GM23338 (cell line): Measurements from ENCODE around the gene HVCN1. TPM values are rescaled to one million over a fixed set of nuclear protein-coding genes. Genes with fewer than 3 reads are reported as not detected.

Experiments used
- ATAC-seq: fragments of 200-7000 bp; cut with Tn5 transposase; 3 replicates; pipeline ENCODE4 v1.9.1; 2020
- DNase-seq: peaks from one replicate; pipeline ENCODE4 v3.0.0-alpha.2; 2015; ENCODE audit warnings: low spot score
- H2AFZ ChIP-seq: fragments of 200-600 bp; sonication (generic); 2 replicates; pipeline ENCODE4 v1.8.0; 2016; ENCODE audit warnings: antibody characterized with exemption, mild to moderate bottlenecking, moderate library complexity
- H3F3A ChIP-seq: fragments of 200-600 bp; sonication (generic); replicated peaks from 2 replicates; pipeline ENCODE4 v1.8.0; 2017; ENCODE audit warnings: antibody characterized with exemption, mixed run types, low read depth
- H3K27ac ChIP-seq: fragments of 200-600 bp; sonication (generic); 2 replicates; pipeline ENCODE4 v1.6.1; 2016; ENCODE audit warnings: low read depth
- H3K27me3 ChIP-seq: fragments of 200-600 bp; sonication (generic); 2 replicates; pipeline ENCODE4 v1.8.0; 2016; ENCODE audit warnings: mild to moderate bottlenecking, mixed run types, moderate library complexity; ENCODE audit not compliant: insufficient read depth
- H3K36me3 ChIP-seq: fragments of 200-600 bp; sonication (generic); 2 replicates; pipeline ENCODE4 v1.8.0; 2016; ENCODE audit warnings: mild to moderate bottlenecking; ENCODE audit not compliant: insufficient read depth
- H3K4me1 ChIP-seq: fragments of 200-600 bp; sonication (generic); 2 replicates; pipeline ENCODE4 v1.8.0; 2016; ENCODE audit warnings: mild to moderate bottlenecking, moderate library complexity; ENCODE audit not compliant: insufficient read depth
- H3K4me2 ChIP-seq: fragments of 200-600 bp; sonication (generic); 2 replicates; pipeline ENCODE4 v1.7.1; 2017; ENCODE audit warnings: mixed run types
- H3K4me3 ChIP-seq: fragments of 200-600 bp; sonication (generic); 2 replicates; pipeline ENCODE4 v1.6.1; 2016; ENCODE audit warnings: mixed run types
- H3K79me2 ChIP-seq: fragments of 200-600 bp; sonication (generic); replicated peaks from 2 replicates; pipeline ENCODE4 v1.8.0; 2017; ENCODE audit warnings: mild to moderate bottlenecking; ENCODE audit not compliant: insufficient read depth
- H3K9me2 ChIP-seq: fragments of 200-600 bp; sonication (generic); 2 replicates; pipeline ENCODE4 v1.8.0; 2017; ENCODE audit not compliant: insufficient read depth
- H4K20me1 ChIP-seq: fragments of 200-600 bp; sonication (generic); replicated peaks from 2 replicates; pipeline ENCODE4 v1.8.0; 2017; ENCODE audit warnings: mild to moderate bottlenecking; ENCODE audit not compliant: insufficient read depth
- H3K27ac Mint-ChIP-seq: 2 replicates; pipeline ENCODE4 v1.8.0; 2020; ENCODE audit warnings: inconsistent platforms, mild to moderate bottlenecking, moderate library complexity, mixed read lengths
- H3K27me3 Mint-ChIP-seq: 3 replicates; pipeline ENCODE4 v1.8.0; 2022; ENCODE audit warnings: low read depth, mild to moderate bottlenecking, moderate library complexity, mixed read lengths, inconsistent platforms; ENCODE audit not compliant: insufficient read depth, poor library complexity
- H3K36me3 Mint-ChIP-seq: 3 replicates; pipeline ENCODE4 v1.8.0; 2021; ENCODE audit warnings: low read depth, mild to moderate bottlenecking, inconsistent platforms, moderate library complexity, mixed read lengths
- H3K4me1 Mint-ChIP-seq: 3 replicates; pipeline ENCODE4 v1.8.0; 2020; ENCODE audit warnings: mild to moderate bottlenecking, inconsistent platforms, mixed read lengths
- H3K4me3 Mint-ChIP-seq: 3 replicates; pipeline ENCODE4 v1.8.0; 2021; ENCODE audit warnings: moderate library complexity, mild to moderate bottlenecking, inconsistent platforms, mixed read lengths
- H3K9me3 Mint-ChIP-seq: 3 replicates; pipeline ENCODE4 v1.8.0; 2020; ENCODE audit warnings: moderate library complexity, mild to moderate bottlenecking, inconsistent platforms, mixed read lengths
- CREB1 ChIP-seq: fragments of 250-450 bp; sonication (Bioruptor Pico); IDR thresholded peaks from 2 replicates; pipeline ENCODE4 v1.5.0; 2020; ENCODE audit warnings: low read depth, mild to moderate bottlenecking, moderate library complexity
- CTCF ChIP-seq, 2 experiments: fragments of 200-600 bp in 1 of 2; sonication (generic) in 1 of 2; conservative IDR thresholded peaks; 2 replicates each; pipeline versions ENCODE4 v1.5.1 to v1.6.1; 2016 to 2017; ENCODE audit warnings: antibody characterized with exemption in 2 of 2, low read depth in 2 of 2, mild to moderate bottlenecking in 2 of 2, moderate library complexity in 1 of 2
- ETS1 ChIP-seq: IDR thresholded peaks from 2 replicates; pipeline ENCODE4 v1.6.1; 2016; ENCODE audit warnings: antibody characterized with exemption
- EZH2 ChIP-seq: fragments of 200-600 bp; sonication (generic); IDR thresholded peaks from one replicate; pipeline ENCODE4 v1.8.0; 2017; ENCODE audit warnings: antibody characterized with exemption, mild to moderate bottlenecking, low read depth; ENCODE audit not compliant: unreplicated experiment
- EZH2phosphoT487 ChIP-seq: fragments of 200-600 bp; sonication (generic); IDR thresholded peaks from one replicate; pipeline ENCODE4 v1.8.1; 2018; ENCODE audit warnings: antibody characterized with exemption; ENCODE audit not compliant: unreplicated experiment
- JUNB ChIP-seq: IDR thresholded peaks from one replicate; pipeline ENCODE4 v1.6.1; 2016; ENCODE audit warnings: antibody characterized with exemption; ENCODE audit not compliant: unreplicated experiment
- NANOG ChIP-seq: IDR thresholded peaks from 2 replicates; pipeline ENCODE4 v1.6.1; 2016; ENCODE audit warnings: antibody characterized with exemption, borderline replicate concordance
- POLR2AphosphoS5 ChIP-seq: IDR thresholded peaks from 2 replicates; pipeline ENCODE4 v1.6.1; 2016; ENCODE audit warnings: antibody characterized with exemption, low read depth
- REST ChIP-seq: IDR thresholded peaks from one replicate; pipeline ENCODE4 v1.6.1; 2018; ENCODE audit warnings: antibody characterized with exemption; ENCODE audit not compliant: unreplicated experiment
- STAT1 ChIP-seq: IDR thresholded peaks from one replicate; pipeline ENCODE4 v1.6.1; 2016; ENCODE audit warnings: antibody characterized with exemption; ENCODE audit not compliant: unreplicated experiment
- ZNF114 ChIP-seq: fragments of 250-450 bp; sonication (Bioruptor Pico); IDR thresholded peaks from 2 replicates; pipeline ENCODE4 v1.5.0; 2020; ENCODE audit warnings: mild to moderate bottlenecking, moderate library complexity
- ZNF331 ChIP-seq: fragments of 250-450 bp; sonication (Bioruptor Pico); IDR thresholded peaks from 2 replicates; pipeline ENCODE4 v1.5.0; 2020; ENCODE audit warnings: low read depth, mild to moderate bottlenecking, moderate library complexity
- ZNF462 ChIP-seq: fragments of 250-450 bp; sonication (Bioruptor Pico); IDR thresholded peaks from 2 replicates; pipeline ENCODE4 v1.5.0; 2020; ENCODE audit warnings: mild to moderate bottlenecking, moderate library complexity
- polyA plus RNA-seq: library from polyadenylated mRNA; unstranded; fragments of >200 nt; fragmentation: Nextera tagmentation; extraction: Ambion mirVana; gene quantifications from 2 replicates; pipeline ENCODE4 v1.2.1, GENCODE V29; 2016
- total RNA-seq: library from RNA; depleted of rRNA; stranded (reverse); fragments of >200 nt; shearing (Covaris generic); gene quantifications from 2 replicates; pipeline ENCODE4 v1.2.3, GENCODE V29; 2014

Gene HVCN1
- total and polyA plus RNA-seq, 2 experiments from 2014 or later = 10.4 to 10.7 TPM

- DNase-seq (no peak), ATAC-seq (no peak)
- H3K4me1 ChIP-seq = no peaks in the 10 kb centered on the region
- no peak overlapping the region for H3K27ac ChIP-seq
- no peaks in the 10 kb centered on the region for H3K36me3 ChIP-seq
- H3K27me3 Mint-ChIP-seq = no peaks in the 10 kb centered on the region
- H3K79me2 ChIP-seq = no peaks in the 10 kb centered on the region
- H3K4me3 ChIP-seq = no peak overlapping the region
- H3K9me2 ChIP-seq = no peaks in the 10 kb centered on the region
- H3K27me3 ChIP-seq = no peaks in the 10 kb centered on the region
- no peak overlapping the region for H3K27ac Mint-ChIP-seq
- no peaks in the 10 kb centered on the region for H3F3A ChIP-seq
- no peak overlapping the region for H3K4me3 Mint-ChIP-seq
- peaks cover 8% of the 10 kb centered on the region; the same call in 1 of the 3 replicates for H3K4me1 Mint-ChIP-seq
- H2AFZ ChIP-seq = no peak overlapping the region
- no peaks in the 10 kb centered on the region for H3K36me3 Mint-ChIP-seq
- no peaks in the 10 kb centered on the region for H3K9me3 Mint-ChIP-seq
- TF ChIP-seq EZH2phosphoT487 (no peak), NANOG (no peak), JUNB (no peak), ZNF331 (CRISPR knock-in tag) (no peak), STAT1 (no peak), EZH2 (no peak), CREB1 (CRISPR knock-in tag) (no peak), ZNF462 (no peak), POLR2AphosphoS5 (no peak), REST (no peak), ETS1 (no peak), CTCF (conservative IDR thresholded peaks at IDR 0.05; ENCODE audit: low read depth in 2 of 2) (no peak), ZNF114 (CRISPR knock-in tag) (no peak)
- H4K20me1 ChIP-seq = no peaks in the 10 kb centered on the region
- H3K4me2 ChIP-seq = no peak overlapping the region
Measured at GRCh38 chr12:110622582-110622981, 66.3 kb downstream of the HVCN1 start.
